ENCODE data around the gene BSND.

The BSND gene

DNA sequence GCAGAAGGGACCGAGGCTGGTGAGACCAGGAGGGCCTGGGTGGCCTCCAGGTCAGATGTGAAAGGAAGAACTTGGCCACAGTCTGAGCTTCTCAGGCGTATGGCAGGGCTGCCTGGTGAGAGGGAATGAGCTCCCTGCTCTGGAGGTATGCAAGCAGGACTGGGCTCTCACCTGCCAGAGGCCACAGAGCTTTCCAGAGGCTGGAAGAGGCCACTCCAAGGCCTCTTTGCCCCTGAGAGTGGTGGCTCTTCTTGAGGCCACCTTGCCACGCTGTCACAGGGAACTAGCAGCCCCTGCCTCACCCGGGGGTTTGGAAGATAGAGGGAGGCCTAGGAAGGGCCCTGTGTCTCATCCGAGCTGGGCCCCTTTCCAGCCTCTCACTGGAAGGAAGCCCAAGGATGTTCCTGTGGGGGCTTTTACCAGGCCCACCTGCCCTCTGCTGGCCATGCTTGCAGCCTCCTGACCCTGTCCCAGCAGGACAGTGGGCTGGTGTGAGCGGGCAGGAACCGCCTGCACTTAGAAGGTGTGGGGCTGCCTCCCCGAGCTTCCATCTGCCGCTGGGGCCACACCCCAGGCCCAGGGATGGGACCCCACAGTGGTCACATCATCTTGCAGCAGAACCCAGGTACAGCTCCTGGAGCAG lies 50.7 kb downstream of the BSND start:
- DNase-seq: no peak
- H3K9me3 Mint-ChIP-seq: no peaks in the 10 kb centered on the region
- no peak for ATAC-seq
- H3K27ac Mint-ChIP-seq: no peak overlapping the region
- no peaks in the 10 kb centered on the region for H3K36me3 Mint-ChIP-seq (ENCODE audit: low read depth)
- no peaks in the 10 kb centered on the region for H3K27me3 Mint-ChIP-seq
- no peaks in the 10 kb centered on the region for H3K4me1 Mint-ChIP-seq
- no peak overlapping the region for H3K4me3 Mint-ChIP-seq

DNA sequence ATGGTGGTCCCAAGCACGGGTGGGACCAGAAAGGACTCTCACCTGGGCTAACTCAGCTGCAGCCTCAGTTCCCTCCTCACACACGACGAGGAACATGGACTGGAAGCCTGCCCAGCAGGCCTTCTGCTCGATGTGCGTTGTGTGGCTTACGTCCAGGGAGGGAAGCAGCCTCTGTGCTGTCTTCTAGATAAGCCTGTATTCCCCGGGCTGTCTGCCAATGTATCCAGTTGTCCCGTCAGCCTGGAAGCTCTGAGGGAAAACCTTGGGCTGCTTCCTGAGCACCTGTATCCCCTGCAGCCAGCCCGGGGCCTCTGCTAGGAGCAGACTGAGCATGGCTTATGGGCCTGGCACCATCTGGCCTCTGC lies 51.2 kb downstream of the BSND start:
- H3K27me3 Mint-ChIP-seq: no peaks in the 10 kb centered on the region
- no peaks in the 10 kb centered on the region for H3K9me3 Mint-ChIP-seq
- no peak overlapping the region for H3K27ac Mint-ChIP-seq
- H3K4me1 Mint-ChIP-seq: no peaks in the 10 kb centered on the region
- ATAC-seq (no peak), DNase-seq (no peak)
- H3K36me3 Mint-ChIP-seq (ENCODE audit: low read depth): no peaks in the 10 kb centered on the region
- H3K4me3 Mint-ChIP-seq: no peak overlapping the region

DNA sequence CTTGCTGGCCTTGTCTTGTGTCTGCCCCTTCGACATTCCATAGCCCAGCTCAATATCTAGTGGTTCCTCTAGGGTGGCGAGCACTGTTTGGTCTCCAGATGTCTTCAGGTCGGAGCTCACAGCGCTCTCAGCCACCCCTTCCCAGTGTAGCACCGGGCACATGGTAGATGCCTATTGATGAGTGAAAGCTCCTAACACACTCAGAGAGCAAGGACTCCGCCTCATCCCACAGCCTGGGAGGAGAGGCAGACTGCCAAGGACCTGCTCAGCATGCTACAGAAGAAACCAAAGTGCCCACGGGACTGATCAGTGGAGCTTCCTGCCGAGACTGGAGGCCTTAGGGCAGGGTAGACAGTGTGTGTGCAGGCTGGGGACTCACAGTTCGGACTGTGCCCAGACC lies 51.5 kb downstream of the BSND start:
- DNase-seq: no peak
- no peaks in the 10 kb centered on the region for H3K36me3 Mint-ChIP-seq (ENCODE audit: low read depth)

DNA sequence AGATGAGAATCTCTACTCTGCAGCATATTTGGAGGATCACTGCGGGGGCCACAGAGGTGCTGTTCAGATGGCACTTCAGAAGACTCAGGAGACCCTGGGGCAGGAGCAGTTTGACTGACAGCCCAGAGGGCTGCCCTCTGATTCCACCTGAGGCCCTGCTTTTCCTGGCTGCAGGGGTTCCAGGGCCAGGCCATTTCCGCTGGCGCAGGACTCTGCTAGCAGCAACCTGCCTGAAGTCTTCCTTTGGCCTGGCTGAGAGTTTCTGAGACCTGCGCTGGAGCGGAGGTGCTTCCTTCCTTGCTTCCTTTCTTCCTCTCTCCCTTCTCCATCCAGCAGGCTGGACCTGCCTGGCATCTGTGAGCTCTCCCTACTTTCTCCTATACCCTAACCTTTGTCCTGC lies 52.4 kb downstream of the BSND start:
- H3K27me3 Mint-ChIP-seq: no peaks in the 10 kb centered on the region
- H3K4me1 Mint-ChIP-seq: no peaks in the 10 kb centered on the region
- no peak overlapping the region for H3K4me3 Mint-ChIP-seq
- no peak for DNase-seq
- ATAC-seq: no peak
- H3K27ac Mint-ChIP-seq: no peak overlapping the region
- no peaks in the 10 kb centered on the region for H3K36me3 Mint-ChIP-seq (ENCODE audit: low read depth)
- H3K9me3 Mint-ChIP-seq: no peaks in the 10 kb centered on the region

More for the DNA sequence above, 51.5 kb downstream of the BSND start:
- no peak for ATAC-seq
- H3K27ac Mint-ChIP-seq: no peak overlapping the region
- H3K4me3 Mint-ChIP-seq: no peak overlapping the region
- H3K27me3 Mint-ChIP-seq: no peaks in the 10 kb centered on the region
- no peaks in the 10 kb centered on the region for H3K9me3 Mint-ChIP-seq
- H3K4me1 Mint-ChIP-seq: no peaks in the 10 kb centered on the region

- no peak for DNase-seq
- Mint-ChIP-seq H3K27me3 (no peaks in the 10 kb centered on the region), H3K9me3 (no peaks in the 10 kb centered on the region), H3K4me3 (no peak overlapping the region), H3K27ac (no peak overlapping the region), H3K36me3 (ENCODE audit: low read depth) (no peaks in the 10 kb centered on the region), H3K4me1 (no peaks in the 10 kb centered on the region)
- no peak for ATAC-seq
These were observed 52.9 kb downstream of the BSND start for GRCh38 chr1:55051621-55052020.

GRCh38 chr1:55052221-55053142 lies 53.7 kb downstream of the BSND start:
- no peaks in the 10 kb centered on the region for H3K27me3 Mint-ChIP-seq
- no peak overlapping the region for H3K4me3 Mint-ChIP-seq
- no peak overlapping the region for H3K27ac Mint-ChIP-seq
- DNase-seq (no peak), ATAC-seq (no peak)
- H3K36me3 Mint-ChIP-seq (ENCODE audit: low read depth): no peaks in the 10 kb centered on the region
- H3K9me3 Mint-ChIP-seq: no peaks in the 10 kb centered on the region
- no peaks in the 10 kb centered on the region for H3K4me1 Mint-ChIP-seq

DNA sequence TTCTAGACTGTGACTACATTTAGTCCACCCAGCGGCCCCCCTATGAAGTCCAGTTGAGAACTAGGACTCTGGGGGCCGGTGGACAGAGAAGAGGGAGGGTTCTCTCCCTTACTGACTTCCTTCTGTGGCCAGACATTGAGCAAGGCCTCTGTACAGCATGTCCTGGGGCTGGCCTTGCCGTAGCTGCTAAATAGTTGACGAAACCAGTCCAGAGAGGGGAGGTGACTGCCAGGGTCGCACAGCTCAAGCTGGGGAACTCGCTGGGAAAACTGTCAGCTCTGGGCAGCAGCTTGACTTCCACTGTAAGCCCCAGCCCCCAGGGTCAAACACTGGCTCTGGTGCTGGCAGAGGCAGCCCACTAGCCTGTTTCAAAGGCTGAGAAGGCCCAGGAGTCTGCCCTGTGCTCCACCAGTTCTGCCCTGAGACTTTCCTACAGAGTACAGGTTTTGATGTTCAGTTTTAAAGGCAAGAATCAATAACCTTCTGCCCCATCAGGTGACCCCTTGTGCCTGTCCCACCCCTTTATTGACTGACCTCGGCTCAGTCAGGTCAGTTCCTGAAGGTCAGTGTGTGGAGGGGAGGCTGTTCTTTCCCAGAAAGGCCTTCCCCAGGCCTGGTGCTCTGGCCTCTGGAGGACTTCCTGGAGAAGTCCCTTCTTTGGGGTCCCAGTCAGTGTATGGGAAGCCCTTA lies 54.7 kb downstream of the BSND start:
- H3K4me3 Mint-ChIP-seq: no peak overlapping the region
- no peak for DNase-seq
- ATAC-seq: no peak
- no peaks in the 10 kb centered on the region for H3K27me3 Mint-ChIP-seq
- no peaks in the 10 kb centered on the region for H3K9me3 Mint-ChIP-seq
- H3K4me1 Mint-ChIP-seq: no peaks in the 10 kb centered on the region
- H3K27ac Mint-ChIP-seq: no peak overlapping the region
- no peaks in the 10 kb centered on the region for H3K36me3 Mint-ChIP-seq (ENCODE audit: low read depth)

- Mint-ChIP-seq H3K4me3 (no peak overlapping the region), H3K4me1 (no peaks in the 10 kb centered on the region), H3K9me3 (no peaks in the 10 kb centered on the region), H3K27me3 (no peaks in the 10 kb centered on the region), H3K27ac (no peak overlapping the region), H3K36me3 (ENCODE audit: low read depth) (no peaks in the 10 kb centered on the region)
- no peak for ATAC-seq
- DNase-seq: no peak
These were observed 55.7 kb downstream of the BSND start for GRCh38 chr1:55054396-55054795.

DNA sequence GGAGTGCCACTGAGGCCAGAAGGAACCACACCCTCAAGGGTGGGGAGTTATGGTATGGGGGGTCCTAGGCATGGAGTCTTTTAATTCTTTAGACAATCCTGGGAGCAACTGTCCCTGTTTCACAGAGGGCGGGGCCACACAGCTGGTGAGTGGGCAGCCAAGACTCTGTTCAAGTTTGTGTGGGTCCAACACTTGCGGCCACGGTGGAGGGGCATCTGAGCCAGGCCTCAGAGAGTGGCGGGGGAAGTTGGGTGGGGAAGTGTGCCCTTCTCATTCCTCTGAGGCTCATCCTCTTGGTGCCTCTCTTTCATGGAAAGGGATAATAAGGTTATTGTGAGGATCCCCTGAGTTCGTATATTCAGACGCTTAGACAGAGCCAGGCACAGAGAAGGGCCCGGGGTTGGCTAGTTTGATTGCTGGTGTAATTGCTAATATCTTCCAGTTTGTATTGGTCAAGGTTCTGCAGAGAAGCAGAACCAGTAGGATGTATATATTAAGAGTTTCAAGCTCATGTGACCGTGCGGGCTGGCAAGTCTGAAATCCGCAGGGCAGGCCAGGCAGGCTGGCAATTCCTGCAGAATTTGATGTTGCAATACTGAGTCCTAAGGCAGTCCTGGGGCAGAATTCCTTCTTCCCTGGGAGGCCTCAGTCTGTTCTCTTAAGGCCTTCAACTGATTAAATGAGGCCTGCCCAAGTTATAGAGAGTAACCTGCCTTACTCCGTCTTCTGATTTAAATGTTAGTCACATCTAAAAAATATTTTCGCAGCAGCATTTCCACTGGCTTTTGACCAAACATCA lies 56.5 kb downstream of the BSND start:
- Mint-ChIP-seq H3K9me3 (no peaks in the 10 kb centered on the region), H3K4me1 (peaks cover 3% of the 10 kb centered on the region), H3K27ac (no peak overlapping the region), H3K4me3 (no peak overlapping the region), H3K27me3 (no peaks in the 10 kb centered on the region), H3K36me3 (ENCODE audit: low read depth) (no peaks in the 10 kb centered on the region)
- ATAC-seq (no peak), DNase-seq (no peak)

- Mint-ChIP-seq H3K4me3 (no peak overlapping the region), H3K27me3 (no peaks in the 10 kb centered on the region), H3K36me3 (ENCODE audit: low read depth) (no peaks in the 10 kb centered on the region), H3K27ac (no peak overlapping the region), H3K4me1 (peaks cover 9% of the 10 kb centered on the region), H3K9me3 (no peaks in the 10 kb centered on the region)
- ATAC-seq (no peak), DNase-seq (no peak)
These were observed 57.4 kb downstream of the BSND start for GRCh38 chr1:55055951-55056631.

DNA sequence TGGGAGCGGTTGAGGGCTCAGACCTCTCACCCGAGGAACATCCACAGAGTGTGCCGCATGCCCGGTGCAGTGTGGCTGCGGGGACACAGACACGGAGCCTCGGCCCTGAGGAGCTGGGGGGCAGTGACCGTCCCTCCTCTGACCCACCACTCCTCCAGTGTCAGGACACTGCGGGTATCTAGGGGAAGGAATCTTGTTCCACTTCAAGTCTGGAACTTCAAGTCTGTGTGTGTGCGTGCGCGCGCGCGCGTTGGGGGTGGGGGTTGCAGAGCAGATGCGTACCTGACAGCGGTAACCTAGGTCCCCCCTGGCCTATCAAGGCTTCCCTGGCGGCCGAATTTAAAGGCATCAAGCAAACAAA lies 57.9 kb downstream of the BSND start:
- Mint-ChIP-seq H3K27ac (no peak overlapping the region), H3K4me3 (no peak overlapping the region), H3K9me3 (no peaks in the 10 kb centered on the region), H3K36me3 (ENCODE audit: low read depth) (no peaks in the 10 kb centered on the region), H3K4me1 (peaks cover 9% of the 10 kb centered on the region), H3K27me3 (no peaks in the 10 kb centered on the region)
- no peak for ATAC-seq
- no peak for DNase-seq

GRCh38 chr1:55057270-55057955 lies 58.7 kb downstream of the BSND start:
- Mint-ChIP-seq H3K4me1 (peaks cover 9% of the 10 kb centered on the region), H3K27me3 (no peaks in the 10 kb centered on the region), H3K36me3 (ENCODE audit: low read depth) (no peaks in the 10 kb centered on the region), H3K27ac (no peak overlapping the region), H3K9me3 (no peaks in the 10 kb centered on the region), H3K4me3 (no peak overlapping the region)
- ATAC-seq (no peak), DNase-seq (no peak)

- Mint-ChIP-seq H3K4me1 (peaks cover 9% of the 10 kb centered on the region), H3K9me3 (no peaks in the 10 kb centered on the region), H3K4me3 (no peak overlapping the region), H3K27me3 (no peaks in the 10 kb centered on the region), H3K36me3 (ENCODE audit: low read depth) (no peaks in the 10 kb centered on the region), H3K27ac (no peak overlapping the region)
- no peak for ATAC-seq
- DNase-seq: no peak
These were observed 59.2 kb downstream of the BSND start for GRCh38 chr1:55057956-55058298.
